SK-N-MC (cell line): Measurements from ENCODE around the gene NFIX.
A peak's percentile ranks its signal among the peaks of the same experiment; 100 is the strongest.

Source experiments
- DNase-seq: peaks from one replicate; pipeline ENCODE4 v3.0.0-alpha.2; 2011; ENCODE audit warnings: low read depth, low spot score
- H3K27ac ChIP-seq: fragments of 200-600 bp; sonication (generic); 2 replicates; pipeline ENCODE4 v1.5.1; 2016; ENCODE audit warnings: mixed run types
- H3K36me3 ChIP-seq: fragments of 200-600 bp; sonication (generic); 2 replicates; pipeline ENCODE4 v1.6.1; 2017; ENCODE audit warnings: antibody characterized with exemption, low read length, mixed read lengths; ENCODE audit not compliant: insufficient read depth
- H3K4me3 ChIP-seq: fragments of 200-600 bp; sonication (generic); 2 replicates; pipeline ENCODE4 v1.5.1; 2016
- H3K9ac ChIP-seq: fragments of 200-600 bp; sonication (generic); 2 replicates; pipeline ENCODE4 v1.8.0; 2017; ENCODE audit warnings: mixed run types, mixed read lengths; ENCODE audit not compliant: insufficient read length
- H3K9me3 ChIP-seq: fragments of 200-600 bp; sonication (generic); 2 replicates; pipeline ENCODE4 v1.6.1; 2017; ENCODE audit warnings: low read depth, mild to moderate bottlenecking, antibody characterized with exemption, low read length, moderate library complexity, mixed read lengths
- EZH2 ChIP-seq: fragments of 200-600 bp; sonication (generic); IDR thresholded peaks from one replicate; pipeline ENCODE4 v1.6.1; 2017; ENCODE audit warnings: antibody characterized with exemption
- FOXP2 ChIP-seq: optimal IDR thresholded peaks from 2 replicates; pipeline ENCODE3; 2011; ENCODE audit warnings: mild to moderate bottlenecking, moderate library complexity; ENCODE audit not compliant: insufficient read depth; ENCODE audit errors: extremely low read length, control extremely low read depth
- POLR2AphosphoS5 ChIP-seq: IDR thresholded peaks from 2 replicates; pipeline ENCODE4 v1.6.1; 2012; ENCODE audit warnings: mild to moderate bottlenecking, low read depth, low read length, borderline replicate concordance

Gene NFIX

DNA sequence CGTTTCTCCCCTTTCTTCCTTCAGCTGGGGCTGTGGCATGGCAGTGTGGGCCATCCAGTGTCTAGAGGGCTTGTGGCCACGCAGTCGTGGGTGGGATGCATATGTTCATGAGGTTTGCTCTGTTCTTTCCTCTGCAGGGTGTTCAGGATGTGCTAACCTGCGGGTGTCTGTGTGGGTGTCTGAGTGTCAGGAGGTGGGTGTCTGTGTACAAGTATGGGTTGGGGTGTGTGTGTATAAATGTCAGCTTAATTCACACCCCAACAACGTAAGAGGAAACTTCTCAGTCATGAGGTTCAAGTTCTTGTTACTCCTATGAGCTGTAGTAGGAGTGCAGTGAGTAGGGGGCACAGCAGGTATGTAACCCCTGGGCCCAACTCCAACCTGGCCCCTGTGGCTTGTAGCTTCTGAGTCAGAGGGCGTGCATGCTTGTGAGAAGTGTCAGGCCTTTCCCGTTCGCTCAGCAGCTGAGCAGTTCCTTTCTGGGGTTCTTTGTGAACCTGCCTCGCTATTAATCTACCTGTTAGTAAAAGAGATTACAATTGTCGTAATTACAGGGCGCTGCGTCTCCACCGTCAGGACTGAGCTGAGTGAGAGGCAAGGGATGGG, 49.1 kb downstream of the NFIX start:
- Histone ChIP-seq H3K36me3 (peaks cover 4% of the 10 kb centered on the region; the same call in 1 of the 2 replicates), H3K4me3 (no peak overlapping the region), H3K9ac (no peak overlapping the region), H3K27ac (no peak overlapping the region), H3K9me3 (no peaks in the 10 kb centered on the region)
- no peak for TF ChIP-seq FOXP2
- no peak for DNase-seq

DNA sequence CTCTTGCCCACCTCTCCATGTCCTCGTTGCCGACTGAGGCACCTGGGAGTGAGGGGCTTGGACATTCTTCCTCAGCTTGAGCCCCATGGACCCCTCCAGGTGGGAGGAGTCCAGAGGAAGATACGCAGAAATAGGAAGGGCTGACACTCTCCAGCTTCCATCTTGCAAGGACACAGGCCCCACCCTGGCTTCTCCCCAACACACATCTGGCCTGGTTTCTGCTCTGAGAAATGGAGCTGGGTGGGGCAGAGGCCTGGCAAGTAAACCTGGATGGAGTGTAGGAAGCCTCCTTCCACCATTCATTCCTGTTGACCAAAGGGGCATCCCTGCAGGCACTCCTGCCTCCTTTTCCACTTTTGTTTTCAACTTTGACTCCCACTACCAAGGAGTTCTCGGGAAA, 50.5 kb downstream of the NFIX start:
- no peak for TF ChIP-seq EZH2
- no peak for TF ChIP-seq POLR2AphosphoS5
- TF ChIP-seq FOXP2: no peak
- Histone ChIP-seq H3K27ac (no peak overlapping the region), H3K36me3 (peaks cover 4% of the 10 kb centered on the region; the same call in 1 of the 2 replicates)

GRCh38 chr19:13047374-13047773, 52.1 kb downstream of the NFIX start:
- no peak for TF ChIP-seq EZH2
- no peak for TF ChIP-seq FOXP2
- TF ChIP-seq POLR2AphosphoS5: no peak
- no peak for DNase-seq
- no peaks in the 10 kb centered on the region for H3K9me3 ChIP-seq
- H3K9ac ChIP-seq: no peak overlapping the region
- no peak overlapping the region for H3K4me3 ChIP-seq
- no peak overlapping the region for H3K27ac ChIP-seq
- H3K36me3 ChIP-seq: peaks cover 4% of the 10 kb centered on the region; the same call in 1 of the 2 replicates

More for the DNA sequence above, 50.5 kb downstream of the NFIX start:
- no peaks in the 10 kb centered on the region for H3K9me3 ChIP-seq
- H3K9ac ChIP-seq: no peak overlapping the region
- no peak overlapping the region for H3K4me3 ChIP-seq
- no peak for DNase-seq

GRCh38 chr19:13050274-13050673, 55.0 kb downstream of the NFIX start:
- DNase-seq: no peak
- Histone ChIP-seq H3K36me3 (no peaks in the 10 kb centered on the region; the same call in 1 of the 2 replicates), H3K27ac (0 out of 2 replicates have a peak overlapping the region, but pooled peaks have one; percentile 36), H3K9me3 (no peaks in the 10 kb centered on the region), H3K9ac (no peak overlapping the region), H3K4me3 (no peak overlapping the region)
- TF ChIP-seq EZH2 (no peak), POLR2AphosphoS5 (no peak), FOXP2 (no peak)

DNA sequence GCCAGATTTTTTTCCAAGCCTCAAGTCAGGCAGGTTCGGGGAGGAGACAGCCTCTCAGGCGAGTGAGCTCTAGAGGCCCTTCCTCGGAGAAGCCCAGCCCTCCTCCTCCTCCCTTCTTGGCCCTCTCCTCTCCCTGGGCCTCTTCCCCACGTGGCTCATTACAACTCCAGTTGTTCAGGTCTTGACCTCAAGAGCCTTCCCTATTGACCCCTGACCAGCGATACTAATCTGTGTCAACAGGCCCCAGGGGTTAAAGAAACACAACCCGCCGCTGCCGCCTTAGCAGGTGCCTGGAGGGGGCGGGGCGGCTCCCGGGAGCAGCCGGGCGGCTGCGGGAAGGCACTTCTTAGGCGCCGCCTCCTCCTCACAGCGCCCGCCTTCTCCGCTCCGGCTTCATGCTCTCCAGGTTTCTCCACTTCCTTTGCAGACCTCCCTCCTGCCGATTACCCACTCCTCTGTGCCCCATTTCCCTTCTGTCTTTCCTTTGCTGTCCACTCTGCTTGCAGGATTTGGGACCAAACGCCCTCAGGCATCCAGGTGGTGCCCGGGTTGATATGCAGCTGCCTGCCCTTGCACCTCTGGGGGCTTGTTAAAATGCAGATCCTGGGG, 56.4 kb downstream of the NFIX start:
- peak overlapping the region; percentile 77 for H3K4me3 ChIP-seq

DNA sequence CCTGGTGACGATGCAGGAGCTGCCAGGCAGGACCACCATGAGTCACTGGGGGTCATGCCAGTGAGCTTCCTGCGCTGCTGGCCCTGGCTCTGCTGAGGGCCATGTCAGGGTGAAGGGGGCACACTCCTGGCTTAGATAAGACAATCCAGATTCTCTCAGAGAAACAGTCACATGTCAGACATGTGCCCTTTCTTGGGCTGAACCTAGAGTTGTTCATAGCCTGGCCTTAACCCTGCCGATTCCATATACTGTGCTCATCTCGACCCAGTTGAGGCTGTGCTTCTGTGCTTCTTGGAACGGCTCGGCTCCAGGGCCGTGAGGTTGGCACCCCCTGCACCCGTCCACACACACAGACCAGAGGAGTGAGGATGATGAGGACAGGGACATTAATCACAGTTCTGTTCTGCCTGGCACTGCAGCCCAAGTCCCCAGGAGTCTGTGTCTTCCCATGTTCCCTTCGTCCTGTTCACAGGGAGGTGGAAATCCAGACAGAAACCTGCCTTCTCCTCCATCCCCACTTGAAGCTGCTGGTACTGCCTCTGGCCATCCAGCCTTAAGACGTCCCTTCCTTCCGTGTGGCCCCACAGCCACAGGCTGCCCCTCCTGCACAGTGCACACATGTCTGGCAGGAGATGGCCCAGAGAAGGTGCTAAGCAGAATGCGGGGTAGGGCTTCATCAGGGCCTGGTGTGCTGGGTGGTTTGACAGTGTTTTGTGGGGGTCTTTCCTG, 57.3 kb downstream of the NFIX start:
- peak overlapping the region; percentile 77; the same call in 1 of the 2 replicates for H3K4me3 ChIP-seq
- DNase-seq: no peak
- no peaks in the 10 kb centered on the region for H3K9me3 ChIP-seq
- no peaks in the 10 kb centered on the region; the same call in 1 of the 2 replicates for H3K36me3 ChIP-seq
- peak overlapping the region; percentile 89 for H3K27ac ChIP-seq
- no peak for TF ChIP-seq EZH2
- no peak for TF ChIP-seq FOXP2
- TF ChIP-seq POLR2AphosphoS5: no peak
- H3K9ac ChIP-seq: no peak overlapping the region

More for the DNA sequence above, 56.4 kb downstream of the NFIX start:
- no peak for TF ChIP-seq POLR2AphosphoS5
- TF ChIP-seq EZH2: no peak
- no peak for TF ChIP-seq FOXP2
- Histone ChIP-seq H3K9ac (peak overlapping the region; percentile 49), H3K36me3 (no peaks in the 10 kb centered on the region; the same call in 1 of the 2 replicates), H3K27ac (peak overlapping the region; percentile 49; the same call in 1 of the 2 replicates), H3K9me3 (no peaks in the 10 kb centered on the region)
- no peak for DNase-seq

DNA sequence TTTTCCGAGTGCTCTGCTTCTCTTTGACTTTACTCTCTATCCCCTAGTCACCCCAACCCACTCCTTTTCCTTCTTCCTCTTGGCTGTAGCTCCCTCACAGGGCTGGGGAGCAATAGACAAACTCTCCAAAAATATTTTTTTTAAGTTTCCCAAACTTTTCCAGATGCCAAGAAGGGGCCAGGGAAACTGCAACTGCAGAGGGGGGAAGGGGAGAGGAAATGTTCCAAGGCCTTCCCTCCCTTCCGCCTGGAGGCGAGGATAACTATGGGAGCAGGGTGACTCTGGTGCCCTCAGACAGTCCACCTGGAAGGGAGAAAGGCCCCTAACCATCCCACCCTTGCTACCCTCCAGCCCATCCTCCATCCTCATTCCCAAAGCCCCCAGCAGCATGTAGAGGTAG, 58.0 kb downstream of the NFIX start:
- Histone ChIP-seq H3K27ac (peak overlapping the region; percentile 89), H3K4me3 (no peak overlapping the region), H3K9ac (no peak overlapping the region), H3K9me3 (no peaks in the 10 kb centered on the region), H3K36me3 (no peaks in the 10 kb centered on the region; the same call in 1 of the 2 replicates)
- TF ChIP-seq POLR2AphosphoS5: no peak
- no peak for TF ChIP-seq EZH2
- TF ChIP-seq FOXP2: no peak
- DNase-seq: no peak
